NCI-H524 (cell line): ENCODE results near the gene ITGAX.

Experiments
- DNase-seq, 2 experiments: peaks; one replicate each; lab custom pipeline; 2025; lab: John Stamatoyannopoulos, UW

ITGAX gene

DNA sequence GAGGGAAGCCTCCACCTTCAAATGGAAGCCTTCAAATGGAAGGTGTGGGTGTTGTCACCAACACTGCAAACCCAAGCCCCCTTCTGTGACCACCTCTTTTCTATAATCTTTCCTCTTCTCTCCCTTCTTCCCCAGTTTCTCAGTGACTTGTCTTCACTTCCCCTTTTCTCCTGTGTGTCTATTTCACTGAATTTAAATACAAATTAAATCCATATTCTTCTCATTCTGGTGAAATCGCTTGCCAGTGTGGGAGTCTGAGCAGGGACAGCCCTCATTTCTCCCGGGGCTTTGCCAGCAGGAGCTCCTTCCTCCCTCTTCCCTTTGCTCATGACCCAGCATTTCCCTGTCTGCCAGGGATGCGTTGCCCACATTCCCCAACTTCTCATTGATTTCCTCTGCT, 6.4 kb upstream of the ITGAX start:
- DNase-seq = no peak

DNA sequence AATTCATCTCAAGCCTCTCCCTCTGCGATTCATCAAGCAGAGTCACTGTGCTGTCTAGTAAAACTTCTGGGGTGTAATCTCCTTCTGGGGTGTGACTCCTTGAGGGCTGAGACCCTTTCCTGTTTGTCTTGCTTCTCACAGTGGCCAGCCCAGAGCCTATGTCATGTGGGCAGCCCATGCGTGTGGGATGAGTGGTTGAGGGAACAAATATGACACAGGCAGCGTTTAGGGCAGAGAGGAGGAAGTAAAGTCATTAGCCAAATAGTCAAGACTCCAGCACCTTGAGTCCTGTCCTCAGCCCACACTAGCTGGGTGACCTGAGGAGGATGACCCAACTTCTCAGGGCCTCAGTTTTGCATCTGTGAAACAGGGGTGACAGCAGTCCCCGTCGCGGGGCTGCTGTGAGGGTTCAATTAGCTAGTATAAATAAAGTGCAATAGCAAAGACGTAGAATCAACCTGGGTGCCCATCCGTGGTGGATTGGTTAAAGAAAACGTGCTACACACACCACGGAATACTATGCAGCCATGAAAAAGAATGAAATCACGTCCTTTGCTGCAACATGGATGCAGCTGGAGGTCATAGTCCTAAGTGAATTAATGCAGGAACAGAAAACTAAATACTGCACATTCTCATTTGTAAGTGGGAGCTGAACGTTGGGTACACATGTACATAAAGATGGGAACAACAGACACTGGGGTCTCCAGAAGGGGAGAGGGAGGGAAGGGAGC, 4.5 kb upstream of the ITGAX start:
- no peak for DNase-seq

DNA sequence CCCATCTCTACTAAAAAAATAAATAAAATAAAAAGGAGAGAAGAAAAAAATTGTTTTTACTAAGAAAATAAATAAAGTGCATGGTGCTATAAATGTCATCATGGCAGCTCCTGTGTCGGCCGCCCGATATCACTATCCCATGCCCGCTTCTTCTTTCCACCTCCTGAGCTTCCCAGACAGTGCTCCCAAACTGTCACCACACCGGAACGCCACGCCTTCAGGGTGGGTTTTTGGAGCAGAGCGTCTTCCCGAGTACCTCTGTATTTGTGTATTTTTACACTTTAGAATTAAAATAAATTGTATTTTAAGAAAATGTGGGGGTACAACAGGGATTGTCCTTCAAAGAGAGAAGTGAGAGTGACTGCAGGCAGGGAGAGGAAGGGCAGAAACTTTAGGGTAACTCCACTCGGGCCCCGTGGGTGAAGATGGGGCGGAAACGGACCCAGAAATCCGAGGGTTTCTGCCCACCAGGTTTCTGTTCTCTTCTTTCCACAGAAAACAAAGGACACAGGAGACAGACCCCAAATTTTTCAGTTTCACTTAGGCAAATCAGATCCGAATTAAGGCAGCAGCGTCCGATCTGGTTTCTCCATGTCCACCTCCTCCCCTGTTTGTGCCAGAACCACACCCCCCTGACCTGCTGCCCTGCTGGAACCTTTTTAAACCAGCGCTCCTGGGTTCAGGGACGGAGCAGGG, 3.6 kb upstream of the ITGAX start:
- DNase-seq = no peak

DNA sequence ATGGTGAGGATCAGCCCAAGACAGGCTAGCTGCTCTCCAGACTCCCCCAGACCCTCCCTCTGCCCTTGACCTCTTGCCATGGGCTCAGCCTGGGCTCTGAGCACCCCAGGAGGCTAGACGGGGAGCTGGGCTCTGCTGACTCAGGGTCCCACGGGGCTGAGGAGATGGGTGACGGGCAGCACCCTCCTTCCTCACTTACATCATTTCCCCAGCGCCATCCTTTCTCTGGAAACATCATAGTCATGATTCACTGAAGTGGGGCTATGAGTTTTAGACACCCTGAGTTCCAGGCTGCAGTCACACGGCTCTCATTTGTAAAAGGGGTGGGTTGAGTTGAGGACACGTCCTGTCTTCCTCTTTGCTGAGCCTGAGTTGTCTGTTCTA, 3.0 kb upstream of the ITGAX start:
- DNase-seq = no peak

DNA sequence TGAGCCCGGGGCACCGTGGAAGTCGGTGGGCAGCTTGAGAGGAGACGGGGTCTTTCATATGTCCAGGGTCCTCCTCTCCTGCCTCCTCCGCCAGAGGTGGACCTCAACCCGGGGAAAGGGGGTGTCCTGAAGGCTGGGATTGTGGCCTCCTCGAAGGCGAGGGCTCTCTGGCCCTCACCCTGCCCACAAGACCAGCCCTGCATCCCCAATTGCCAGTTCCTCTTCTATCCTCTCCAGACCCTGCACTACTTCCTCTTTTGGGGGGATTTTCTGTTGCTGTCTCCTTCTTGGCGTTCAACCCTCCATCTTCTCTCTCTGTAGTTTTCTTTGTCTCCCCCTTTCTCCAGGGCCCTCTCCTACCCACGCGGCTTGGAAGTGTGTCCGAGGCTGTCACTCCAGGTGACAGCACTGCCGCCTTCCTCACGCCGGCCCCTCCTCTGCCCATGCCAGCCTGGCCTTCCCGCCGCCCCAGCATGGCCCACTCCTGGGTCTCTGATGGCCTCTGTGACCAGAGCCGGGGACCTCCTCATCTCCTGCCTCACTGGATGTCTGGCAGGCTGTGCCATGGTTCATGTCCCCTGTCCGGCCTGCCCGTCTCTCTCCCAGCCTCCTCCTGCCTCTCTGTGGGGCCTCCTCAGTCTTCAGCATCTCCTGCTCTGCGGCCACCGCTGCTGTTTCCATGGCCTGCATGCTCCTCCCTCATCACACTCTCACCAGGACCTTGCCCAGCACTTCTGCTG, 2.4 kb upstream of the ITGAX start:
- no peak for DNase-seq

DNA sequence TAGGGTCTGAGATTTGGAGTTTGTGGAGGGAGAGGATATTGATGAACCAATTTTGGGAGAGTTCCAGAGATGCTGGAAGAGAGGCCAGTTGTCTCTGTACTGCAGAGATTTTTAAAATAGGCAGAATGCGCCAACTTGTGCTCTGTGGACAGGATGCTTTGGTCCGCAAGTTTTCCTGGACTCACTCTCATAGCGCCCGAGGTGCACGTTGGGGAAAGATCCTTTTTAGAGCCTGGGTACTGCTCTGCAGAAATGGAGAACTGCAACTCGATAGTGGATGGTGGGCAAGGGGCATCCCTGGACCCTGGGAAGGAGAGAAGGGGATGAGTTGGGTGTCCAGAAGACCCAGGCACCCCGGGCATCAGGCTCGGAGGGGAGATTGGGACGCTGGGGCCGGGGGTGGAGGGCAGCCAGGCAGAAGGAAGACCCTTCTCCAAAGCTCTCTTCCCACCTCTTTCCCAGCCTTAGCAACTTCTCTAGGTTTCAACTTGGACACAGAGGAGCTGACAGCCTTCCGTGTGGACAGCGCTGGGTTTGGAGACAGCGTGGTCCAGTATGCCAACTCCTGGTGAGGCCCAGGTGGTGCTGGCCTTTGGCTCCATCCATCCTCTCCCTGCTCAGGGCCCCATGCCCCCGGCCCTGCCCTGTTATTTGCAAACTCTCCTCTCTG, 590 bp downstream of the ITGAX start:
- no peak for DNase-seq

DNA sequence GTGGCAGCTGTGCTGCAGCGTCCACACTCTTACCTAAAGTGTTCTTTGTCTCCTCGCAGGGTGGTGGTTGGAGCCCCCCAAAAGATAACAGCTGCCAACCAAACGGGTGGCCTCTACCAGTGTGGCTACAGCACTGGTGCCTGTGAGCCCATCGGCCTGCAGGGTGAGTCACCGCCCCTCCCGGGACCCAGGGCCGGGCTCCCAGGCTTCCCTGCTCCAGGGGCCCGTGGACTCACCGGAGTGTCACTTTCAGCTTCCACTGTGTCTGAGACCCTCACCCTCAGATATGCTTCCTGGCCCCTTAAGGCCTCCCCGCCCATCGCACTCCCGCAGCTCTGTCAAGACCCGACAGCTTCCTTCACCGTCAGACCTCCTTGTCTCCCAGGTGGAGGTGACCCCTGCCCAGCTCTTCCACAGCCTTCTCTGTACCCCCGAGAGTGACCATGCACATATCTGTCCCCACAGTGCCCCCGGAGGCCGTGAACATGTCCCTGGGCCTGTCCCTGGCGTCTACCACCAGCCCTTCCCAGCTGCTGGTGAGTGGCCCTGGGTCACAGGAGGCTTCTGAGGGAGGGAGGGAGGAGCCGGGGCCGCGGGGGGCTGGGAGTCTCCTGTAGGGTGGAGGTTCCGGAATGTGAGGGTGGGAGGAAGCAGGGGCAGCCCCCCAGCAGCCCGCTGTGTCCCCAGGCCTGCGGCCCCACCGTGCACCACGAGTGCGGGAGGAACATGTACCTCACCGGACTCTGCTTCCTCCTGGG, 1.8 kb downstream of the ITGAX start:
- no peak for DNase-seq

DNA sequence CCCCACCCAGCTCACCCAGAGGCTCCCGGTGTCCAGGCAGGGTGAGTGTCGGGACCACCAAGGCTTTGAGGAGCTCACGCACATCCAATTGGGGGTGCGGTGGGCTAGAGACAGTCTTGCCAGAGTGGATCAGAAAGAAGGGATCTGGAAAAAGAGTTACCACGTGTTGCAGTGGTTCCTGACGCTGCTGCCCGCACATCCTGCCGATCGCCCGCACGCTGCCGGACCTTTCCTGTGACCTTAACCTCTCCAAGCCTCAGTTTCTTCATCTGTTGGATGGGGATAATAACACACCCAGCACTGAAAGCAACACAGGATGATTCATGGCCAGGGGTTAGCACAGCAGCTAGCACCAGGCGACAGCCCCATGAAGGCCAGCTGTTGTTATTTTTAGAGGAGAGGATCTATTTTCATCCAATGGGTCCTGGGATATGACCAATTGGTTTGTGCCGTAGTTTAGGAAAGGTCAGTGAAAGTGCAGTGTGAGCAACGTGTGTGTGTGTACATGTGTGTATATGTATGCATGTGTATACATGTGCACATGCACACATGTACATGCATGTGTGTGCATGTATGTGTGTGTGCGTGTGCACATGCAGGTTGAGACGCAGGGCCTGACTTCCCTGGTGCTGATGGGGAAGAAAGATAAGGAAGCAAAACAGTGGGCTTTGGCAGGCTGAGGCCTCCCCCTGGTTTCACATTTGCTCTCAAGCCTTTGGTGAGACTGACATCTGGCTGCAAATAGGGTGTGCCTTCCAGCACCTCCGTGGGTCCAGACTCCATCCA, 2.5 kb downstream of the ITGAX start:
- DNase-seq = no peak

DNA sequence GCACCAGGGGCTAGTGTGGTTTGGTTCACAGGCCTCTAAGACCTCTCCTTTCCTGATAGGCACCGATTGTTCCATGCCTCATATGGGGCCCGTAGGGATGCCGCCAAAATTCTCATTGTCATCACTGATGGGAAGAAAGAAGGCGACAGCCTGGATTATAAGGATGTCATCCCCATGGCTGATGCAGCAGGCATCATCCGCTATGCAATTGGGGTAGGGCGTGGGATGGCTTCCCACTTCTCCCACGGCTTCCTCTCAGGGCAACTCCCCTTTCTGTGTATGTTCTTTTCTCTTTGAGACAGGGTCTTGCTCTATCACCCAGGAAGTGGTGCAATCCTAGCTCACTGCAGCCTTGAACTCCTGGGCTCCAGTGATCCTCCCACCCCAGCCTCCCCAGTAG, 5.3 kb downstream of the ITGAX start:
- DNase-seq = no peak

DNA sequence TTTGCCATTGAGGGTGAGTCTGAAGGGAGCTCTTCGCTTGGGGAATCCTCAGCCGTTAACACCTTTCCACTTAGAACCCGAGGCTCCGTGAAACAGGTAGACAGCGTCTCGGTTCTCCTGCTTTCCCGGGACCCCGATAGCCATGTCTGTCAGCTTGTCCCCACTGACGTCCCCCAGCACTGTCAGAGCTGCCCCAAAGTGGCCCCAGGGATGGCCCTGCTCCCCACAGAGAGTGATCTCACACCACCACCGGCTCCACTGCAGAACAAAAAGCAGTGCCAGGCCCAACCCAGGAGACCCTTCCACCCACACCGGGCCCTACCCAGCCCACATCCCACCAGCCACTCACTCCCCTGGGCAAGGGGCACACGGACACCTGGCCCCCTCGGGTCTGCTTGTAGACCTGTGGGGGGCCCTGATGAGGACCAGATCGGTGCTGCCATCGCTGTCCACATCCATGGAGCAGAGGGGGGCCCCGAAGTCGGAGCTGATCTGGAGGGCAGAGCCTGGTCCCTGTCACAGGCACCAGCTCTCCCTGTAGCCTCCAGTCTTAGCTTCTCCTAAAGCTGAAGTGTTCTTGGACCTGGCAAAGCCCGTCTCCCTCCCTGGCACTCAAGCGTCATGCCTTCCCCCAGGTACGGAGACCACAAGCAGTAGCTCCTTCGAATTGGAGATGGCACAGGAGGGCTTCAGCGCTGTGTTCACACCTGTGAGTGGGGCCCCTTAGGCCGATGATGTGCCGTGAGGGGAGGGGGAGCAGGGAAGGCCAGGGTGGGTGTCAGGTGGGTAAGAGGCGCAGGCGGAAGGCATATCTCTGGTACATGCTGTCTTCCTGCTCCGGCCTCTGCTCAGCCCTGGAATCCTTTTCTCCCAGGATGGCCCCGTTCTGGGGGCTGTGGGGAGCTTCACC, 6.5 kb downstream of the ITGAX start:
- no peak for DNase-seq

DNA sequence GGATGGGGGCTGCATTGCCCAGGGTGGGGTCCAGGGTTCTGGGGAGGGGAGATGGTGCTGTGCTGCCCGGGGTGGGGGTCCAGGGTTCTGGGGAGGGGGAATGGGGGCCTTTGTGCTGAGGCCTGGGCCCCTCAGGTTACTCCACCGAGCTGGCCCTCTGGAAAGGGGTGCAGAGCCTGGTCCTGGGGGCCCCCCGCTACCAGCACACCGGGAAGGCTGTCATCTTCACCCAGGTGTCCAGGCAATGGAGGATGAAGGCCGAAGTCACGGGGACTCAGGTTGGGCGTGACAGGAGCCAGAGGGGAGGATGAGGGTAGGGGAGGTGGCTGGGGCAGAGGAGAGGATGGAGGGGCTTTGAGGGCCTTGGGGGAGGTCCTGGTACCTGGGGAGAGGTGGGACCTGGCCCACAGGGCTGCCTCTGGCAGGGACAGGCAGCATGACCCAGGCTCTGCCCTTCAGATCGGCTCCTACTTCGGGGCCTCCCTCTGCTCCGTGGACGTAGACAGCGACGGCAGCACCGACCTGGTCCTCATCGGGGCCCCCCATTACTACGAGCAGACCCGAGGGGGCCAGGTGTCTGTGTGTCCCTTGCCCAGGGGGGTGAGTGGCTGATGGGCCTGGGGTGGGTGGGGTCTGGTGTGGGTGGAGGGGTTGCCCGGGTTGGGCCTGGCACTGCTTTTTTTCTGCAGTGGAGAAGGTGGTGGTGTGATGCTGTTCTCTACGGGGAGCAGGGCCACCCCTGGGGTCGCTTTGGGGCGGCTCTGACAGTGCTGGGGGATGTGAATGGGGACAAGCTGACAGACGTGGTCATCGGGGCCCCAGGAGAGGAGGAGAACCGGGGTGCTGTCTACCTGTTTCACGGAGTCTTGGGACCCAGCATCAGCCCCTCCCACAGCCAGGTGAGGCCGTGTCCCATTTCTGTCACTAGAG, 7.8 kb downstream of the ITGAX start:
- no peak for DNase-seq

DNA sequence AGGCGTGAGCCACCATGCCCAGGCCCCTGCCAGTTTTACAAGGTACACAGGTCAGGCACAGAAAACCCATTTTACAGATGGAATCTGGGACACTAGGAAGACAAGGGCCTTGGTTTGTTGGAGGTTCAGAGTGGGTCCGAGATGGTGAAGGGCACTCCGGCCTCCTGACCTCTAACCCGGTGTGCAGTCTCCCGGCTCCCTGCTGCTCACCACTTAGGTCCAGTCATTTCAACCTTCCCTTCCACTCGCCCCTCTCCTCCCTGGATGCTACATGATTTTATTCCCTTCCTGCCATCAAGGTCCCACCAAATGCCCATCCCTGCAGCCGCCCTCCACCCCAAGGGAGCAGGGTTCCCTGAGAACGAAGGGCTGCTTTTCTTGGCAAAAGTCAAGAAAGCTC, 8.7 kb downstream of the ITGAX start:
- DNase-seq = no peak

DNA sequence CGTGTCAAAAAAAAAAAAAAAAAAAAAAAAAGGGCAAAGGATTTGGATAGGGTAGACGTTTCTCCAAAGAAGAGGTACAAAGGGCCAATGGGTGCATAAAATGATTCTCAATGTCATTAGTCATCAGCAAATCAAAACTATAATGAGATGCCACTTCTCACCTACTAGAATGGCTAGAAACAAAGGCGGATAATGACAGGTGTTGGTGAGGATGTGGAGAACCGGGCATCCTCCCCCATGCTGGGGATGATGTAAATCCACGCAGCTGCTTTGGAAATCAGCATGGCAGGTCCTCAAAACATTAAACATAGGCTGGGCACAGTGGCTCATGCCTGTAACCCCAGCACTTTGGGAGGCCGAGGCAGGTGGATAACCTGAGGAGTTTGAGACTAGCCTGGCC, 9.4 kb downstream of the ITGAX start:
- DNase-seq = no peak

DNA sequence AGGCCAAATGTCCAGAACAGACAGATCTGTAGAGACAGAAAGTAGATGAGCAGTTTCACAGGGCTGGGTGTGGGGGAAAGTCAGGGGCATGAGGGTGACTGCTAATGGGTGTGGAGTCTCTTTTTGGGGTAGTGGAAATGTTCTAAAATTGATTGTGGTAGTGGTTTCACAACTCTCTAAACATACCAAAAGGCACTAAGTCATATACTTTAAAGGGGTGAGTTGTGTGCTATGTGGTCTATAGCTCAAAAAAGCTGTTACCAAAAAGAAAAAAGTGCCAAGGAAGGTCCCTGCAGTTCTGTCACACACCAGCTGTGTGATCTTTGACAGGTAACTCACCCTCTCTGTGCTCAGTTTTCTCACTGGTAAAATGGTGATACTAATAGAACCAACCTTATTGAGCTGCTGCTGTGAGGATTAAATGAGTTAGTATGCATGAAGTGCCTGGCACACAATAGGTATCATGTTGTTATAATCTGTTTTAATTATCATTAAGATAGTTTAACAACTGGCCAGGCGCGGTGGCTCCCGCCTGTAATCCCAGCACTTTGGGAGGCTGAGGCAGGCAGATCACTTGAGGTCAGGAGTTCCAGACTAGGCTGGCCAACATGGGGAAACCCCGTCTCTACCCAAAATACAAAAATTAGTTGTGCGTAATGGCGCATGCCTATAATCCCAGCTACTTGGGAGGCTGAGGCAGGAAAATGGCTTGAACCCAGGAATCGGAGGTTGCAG, 10.3 kb downstream of the ITGAX start:
- no peak for DNase-seq

DNA sequence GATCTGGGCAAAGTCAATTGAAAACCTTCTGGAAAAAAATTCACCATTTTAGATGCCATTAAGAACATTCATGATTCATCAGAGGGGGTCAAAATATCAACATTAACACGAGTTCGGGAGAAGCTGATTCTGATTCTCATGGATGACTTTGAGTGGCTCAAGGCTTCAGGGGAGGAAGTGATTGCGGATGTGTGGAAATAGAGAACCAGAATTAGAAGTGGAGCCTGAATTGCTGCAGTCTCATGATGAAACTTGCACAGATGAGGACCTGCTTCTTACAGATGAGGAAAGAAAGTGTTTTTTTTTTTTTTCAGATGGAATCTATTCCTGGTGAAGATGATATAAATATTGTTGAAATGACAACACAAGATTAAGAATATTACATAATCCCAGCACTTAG, 12.9 kb downstream of the ITGAX start:
- no peak for DNase-seq

DNA sequence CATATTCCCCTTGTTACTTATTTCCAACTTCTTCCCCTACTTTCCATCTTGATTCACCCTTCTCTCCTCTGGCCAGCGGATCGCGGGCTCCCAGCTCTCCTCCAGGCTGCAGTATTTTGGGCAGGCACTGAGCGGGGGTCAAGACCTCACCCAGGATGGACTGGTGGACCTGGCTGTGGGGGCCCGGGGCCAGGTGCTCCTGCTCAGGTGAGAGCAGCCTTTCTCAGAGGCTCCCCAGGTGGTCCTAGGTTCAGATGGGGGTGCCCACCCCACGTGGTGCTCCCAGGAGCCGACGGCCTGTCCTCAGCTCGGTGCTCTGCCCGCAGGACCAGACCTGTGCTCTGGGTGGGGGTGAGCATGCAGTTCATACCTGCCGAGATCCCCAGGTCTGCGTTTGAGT, 16.0 kb downstream of the ITGAX start:
- DNase-seq = no peak

DNA sequence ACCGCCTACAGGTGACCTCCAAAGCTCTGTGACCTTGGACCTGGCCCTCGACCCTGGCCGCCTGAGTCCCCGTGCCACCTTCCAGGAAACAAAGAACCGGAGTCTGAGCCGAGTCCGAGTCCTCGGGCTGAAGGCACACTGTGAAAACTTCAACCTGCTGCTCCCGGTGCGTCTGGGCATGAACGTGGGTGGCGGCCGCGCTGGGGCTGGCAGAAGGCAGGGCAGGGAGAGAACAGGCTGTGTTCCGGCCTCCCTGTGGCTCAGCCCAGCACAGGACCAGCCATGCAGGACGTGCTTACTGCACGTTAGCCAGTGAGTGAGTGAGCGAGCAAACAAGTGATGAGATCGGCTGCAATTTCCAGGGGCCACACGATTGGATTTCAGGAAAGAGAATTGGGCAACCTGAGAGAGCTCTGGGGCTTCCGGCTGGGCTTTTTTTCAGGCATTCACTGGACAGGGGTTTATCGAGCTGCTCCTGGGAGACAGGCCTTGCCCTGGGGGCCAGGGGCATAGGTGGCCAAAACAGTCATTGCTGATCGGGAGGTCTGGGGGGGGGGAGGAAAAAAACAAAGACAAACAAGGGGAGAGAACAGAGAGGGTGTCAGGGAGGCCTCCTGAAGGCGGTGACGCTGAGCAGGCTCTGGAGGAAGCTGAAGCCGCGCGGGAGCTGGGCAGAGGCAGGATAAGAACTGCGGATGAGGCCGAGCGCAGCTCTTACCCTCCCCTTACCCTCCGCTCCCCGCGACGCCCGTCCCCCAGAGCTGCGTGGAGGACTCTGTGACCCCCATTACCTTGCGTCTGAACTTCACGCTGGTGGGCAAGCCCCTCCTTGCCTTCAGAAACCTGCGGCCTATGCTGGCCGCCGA, 16.9 kb downstream of the ITGAX start:
- DNase-seq = no peak
